GM18505 (cell line): ENCODE data around the gene ARHGEF25.
A peak's percentile ranks its signal among the peaks of the same experiment; 100 is the strongest.

ENCODE experiments used
- ATAC-seq: cut with Tn5 transposase; IDR thresholded peaks from one replicate; pipeline ENCODE4 v1.9.1; 2021; ENCODE audit not compliant: unreplicated experiment
- POLR2A ChIP-seq: IDR thresholded peaks from 4 replicates; pipeline ENCODE4 v1.6.1; 2011; ENCODE audit warnings: borderline replicate concordance; ENCODE audit not compliant: insufficient read depth, insufficient read length; ENCODE audit errors: extremely low read depth

ARHGEF25 gene

GRCh38 chr12:57590864-57591781 lies 20.1 kb upstream of the ARHGEF25 start, which contains the start of gene PIP4K2C:
Gene PIP4K2C, plus strand, starts transcription at chr12:57591192. Its CDS starts 98 bp downstream, at chr12:57591290.
- peak; percentile 91 for ATAC-seq
- TF ChIP-seq POLR2A = peak; percentile 87

- no peak for TF ChIP-seq POLR2A
- no peak for ATAC-seq
These were observed 19.4 kb upstream of the ARHGEF25 start for GRCh38 chr12:57591782-57592325.

- ATAC-seq = no peak
These were observed 18.6 kb upstream of the ARHGEF25 start for GRCh38 chr12:57592551-57593165.

GRCh38 chr12:57593187-57593586 lies 18.0 kb upstream of the ARHGEF25 start:
- TF ChIP-seq POLR2A = no peak
- no peak for ATAC-seq

More at GRCh38 chr12:57592551-57593165, 18.6 kb upstream of the ARHGEF25 start:
- TF ChIP-seq POLR2A = no peak

- no peak for ATAC-seq
- TF ChIP-seq POLR2A = no peak
These were observed 10.8 kb upstream of the ARHGEF25 start for GRCh38 chr12:57600395-57600794.

GRCh38 chr12:57602544-57602943 lies 8.7 kb upstream of the ARHGEF25 start:
- TF ChIP-seq POLR2A = no peak
- ATAC-seq = no peak

GRCh38 chr12:57603324-57603723 lies 7.9 kb upstream of the ARHGEF25 start:
- no peak for ATAC-seq
- no peak for TF ChIP-seq POLR2A

- no peak for TF ChIP-seq POLR2A
- no peak for ATAC-seq
These were observed 7.3 kb upstream of the ARHGEF25 start for GRCh38 chr12:57603815-57604453.

- no peak for ATAC-seq
- peak; percentile 47 for TF ChIP-seq POLR2A
These were observed 6.7 kb upstream of the ARHGEF25 start, which contains the start of gene DTX3 for GRCh38 chr12:57604454-57604991. Gene DTX3, plus strand, starts transcription at chr12:57604824. Its CDS starts 1,694 bp downstream, at chr12:57606518.

- ATAC-seq = no peak
- peak; percentile 6 for TF ChIP-seq POLR2A
These were observed 6.0 kb upstream of the ARHGEF25 start for GRCh38 chr12:57604992-57605810.

GRCh38 chr12:57605811-57606311 lies 5.4 kb upstream of the ARHGEF25 start:
- TF ChIP-seq POLR2A = no peak

GRCh38 chr12:57606399-57606798 lies 4.8 kb upstream of the ARHGEF25 start:
- TF ChIP-seq POLR2A = no peak
- ATAC-seq = no peak

More at GRCh38 chr12:57605811-57606311, 5.4 kb upstream of the ARHGEF25 start:
- no peak for ATAC-seq

- TF ChIP-seq POLR2A = no peak
- ATAC-seq = no peak
These were observed 4.4 kb upstream of the ARHGEF25 start for GRCh38 chr12:57606821-57607220.
